ENCODE results near the gene MT1G. TPM values are rescaled to one million over a fixed set of nuclear protein-coding genes. Genes with fewer than 3 reads are reported as not detected.

Gene MT1G
- total RNA-seq, 1 donor from 2014 or later: not detected

DNA sequence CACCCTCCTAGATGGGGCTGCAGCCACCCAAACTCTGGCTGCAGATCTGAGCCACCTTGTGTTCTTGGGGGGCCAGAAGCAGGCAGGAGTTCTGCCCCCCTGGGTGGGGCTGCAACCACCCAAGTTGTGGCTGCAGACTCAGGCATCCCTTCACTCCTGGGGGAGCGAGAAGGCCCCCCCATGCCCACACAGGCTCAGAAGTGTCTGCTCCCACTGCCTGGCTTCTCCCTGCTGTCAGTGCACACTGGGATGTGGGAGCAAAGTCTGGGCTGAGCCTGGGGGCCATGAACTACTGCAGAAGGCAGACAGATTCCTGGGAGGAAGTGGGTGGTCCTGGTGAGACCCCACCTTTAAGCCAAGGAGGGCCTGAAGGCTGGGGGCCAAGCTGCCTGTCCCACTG, 27.4 kb upstream of the MT1G start:
- H3K4me1 Mint-ChIP-seq (ENCODE audit: low read depth, unreplicated experiment): no peaks in the 10 kb centered on the region
- no peaks in the 10 kb centered on the region for H3K36me3 Mint-ChIP-seq (ENCODE audit: unreplicated experiment)
- DNase-seq: no peak
- TF ChIP-seq, protein P1, sequence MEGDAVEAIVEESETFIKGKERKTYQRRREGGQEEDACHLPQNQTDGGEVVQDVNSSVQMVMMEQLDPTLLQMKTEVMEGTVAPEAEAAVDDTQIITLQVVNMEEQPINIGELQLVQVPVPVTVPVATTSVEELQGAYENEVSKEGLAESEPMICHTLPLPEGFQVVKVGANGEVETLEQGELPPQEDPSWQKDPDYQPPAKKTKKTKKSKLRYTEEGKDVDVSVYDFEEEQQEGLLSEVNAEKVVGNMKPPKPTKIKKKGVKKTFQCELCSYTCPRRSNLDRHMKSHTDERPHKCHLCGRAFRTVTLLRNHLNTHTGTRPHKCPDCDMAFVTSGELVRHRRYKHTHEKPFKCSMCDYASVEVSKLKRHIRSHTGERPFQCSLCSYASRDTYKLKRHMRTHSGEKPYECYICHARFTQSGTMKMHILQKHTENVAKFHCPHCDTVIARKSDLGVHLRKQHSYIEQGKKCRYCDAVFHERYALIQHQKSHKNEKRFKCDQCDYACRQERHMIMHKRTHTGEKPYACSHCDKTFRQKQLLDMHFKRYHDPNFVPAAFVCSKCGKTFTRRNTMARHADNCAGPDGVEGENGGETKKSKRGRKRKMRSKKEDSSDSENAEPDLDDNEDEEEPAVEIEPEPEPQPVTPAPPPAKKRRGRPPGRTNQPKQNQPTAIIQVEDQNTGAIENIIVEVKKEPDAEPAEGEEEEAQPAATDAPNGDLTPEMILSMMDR (IDR thresholded peaks at IDR 0.05; ENCODE audit: partially characterized antibody, unreplicated experiment): no peak
- no peak overlapping the region for H3K4me3 Mint-ChIP-seq (ENCODE audit: unreplicated experiment)
- H3K27ac Mint-ChIP-seq (ENCODE audit: unreplicated experiment): no peak overlapping the region
- H3K9me3 Mint-ChIP-seq (ENCODE audit: unreplicated experiment): peaks cover 4% of the 10 kb centered on the region
- peaks cover 3% of the 10 kb centered on the region for H3K27me3 Mint-ChIP-seq (ENCODE audit: unreplicated experiment)

DNA sequence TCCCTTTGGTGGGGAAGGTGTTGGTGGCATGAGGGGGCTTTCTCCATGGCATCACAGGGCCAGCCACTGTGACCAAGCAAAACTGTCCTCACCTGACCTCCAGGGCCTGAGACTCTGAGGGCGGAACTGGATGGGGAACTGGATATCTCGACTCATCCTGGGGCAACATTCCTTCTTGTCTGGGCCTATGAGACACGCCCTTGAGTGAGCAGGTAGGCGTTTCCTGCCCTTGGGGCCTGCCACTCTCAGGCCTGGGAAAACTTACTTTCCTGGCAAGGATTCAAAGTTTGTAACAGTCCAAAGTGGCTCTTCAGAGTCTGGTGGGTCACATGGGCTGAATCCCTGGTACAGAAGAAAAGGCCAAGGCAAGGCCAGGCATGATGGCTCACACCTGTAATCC, 24.0 kb upstream of the MT1G start:
- H3K9me3 Mint-ChIP-seq (ENCODE audit: unreplicated experiment): peaks cover 10% of the 10 kb centered on the region
- no peaks in the 10 kb centered on the region for H3K4me1 Mint-ChIP-seq (ENCODE audit: low read depth, unreplicated experiment)
- H3K36me3 Mint-ChIP-seq (ENCODE audit: unreplicated experiment): peaks cover 7% of the 10 kb centered on the region
- H3K4me3 Mint-ChIP-seq (ENCODE audit: unreplicated experiment): no peak overlapping the region
- no peaks in the 10 kb centered on the region for H3K27me3 Mint-ChIP-seq (ENCODE audit: unreplicated experiment)
- no peak overlapping the region for H3K27ac Mint-ChIP-seq (ENCODE audit: unreplicated experiment)
- DNase-seq: no peak
- TF ChIP-seq, protein P1 (IDR thresholded peaks at IDR 0.05; ENCODE audit: partially characterized antibody, unreplicated experiment): no peak

DNA sequence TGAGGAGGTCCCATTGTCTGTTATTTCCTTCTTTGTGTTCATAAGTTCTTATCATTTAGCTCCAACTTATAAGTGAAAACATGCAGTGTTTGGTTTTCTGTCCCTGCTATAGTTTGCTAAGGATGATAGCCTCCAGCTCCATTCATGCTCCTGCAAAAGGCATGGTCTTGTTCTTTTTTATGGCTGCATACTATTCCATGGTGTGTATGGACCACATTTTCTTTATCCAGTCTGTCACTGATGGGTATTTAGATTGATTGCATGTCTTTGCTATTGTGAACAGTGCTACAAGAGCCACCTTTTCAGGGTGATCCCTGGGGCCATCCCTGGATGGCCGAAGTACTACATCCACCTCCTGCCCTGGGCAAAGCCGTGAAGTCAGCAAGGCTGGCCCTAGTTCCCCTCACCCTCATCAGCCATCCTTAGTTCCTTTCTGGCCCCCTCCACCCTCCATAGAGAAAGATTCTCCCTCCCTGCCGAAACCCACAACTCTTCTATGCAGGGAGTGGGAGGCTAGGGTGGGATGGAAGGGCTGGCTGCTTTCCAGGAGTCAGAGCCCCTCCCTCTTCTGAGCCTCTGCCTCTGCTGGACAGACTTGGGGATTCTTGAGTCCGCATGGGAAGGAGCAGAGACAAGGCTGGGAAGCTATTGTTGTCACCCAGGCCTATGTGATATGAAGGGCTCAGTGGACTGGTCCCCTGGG, 22.7 kb upstream of the MT1G start:
- TF ChIP-seq, protein P1 (IDR thresholded peaks at IDR 0.05; ENCODE audit: partially characterized antibody, unreplicated experiment): no peak
- Mint-ChIP-seq H3K9me3 (ENCODE audit: unreplicated experiment) (peaks cover 10% of the 10 kb centered on the region), H3K4me3 (ENCODE audit: unreplicated experiment) (no peak overlapping the region), H3K36me3 (ENCODE audit: unreplicated experiment) (peaks cover 12% of the 10 kb centered on the region), H3K4me1 (ENCODE audit: low read depth, unreplicated experiment) (no peaks in the 10 kb centered on the region), H3K27me3 (ENCODE audit: unreplicated experiment) (no peaks in the 10 kb centered on the region), H3K27ac (ENCODE audit: unreplicated experiment) (no peak overlapping the region)
- no peak for DNase-seq

DNA sequence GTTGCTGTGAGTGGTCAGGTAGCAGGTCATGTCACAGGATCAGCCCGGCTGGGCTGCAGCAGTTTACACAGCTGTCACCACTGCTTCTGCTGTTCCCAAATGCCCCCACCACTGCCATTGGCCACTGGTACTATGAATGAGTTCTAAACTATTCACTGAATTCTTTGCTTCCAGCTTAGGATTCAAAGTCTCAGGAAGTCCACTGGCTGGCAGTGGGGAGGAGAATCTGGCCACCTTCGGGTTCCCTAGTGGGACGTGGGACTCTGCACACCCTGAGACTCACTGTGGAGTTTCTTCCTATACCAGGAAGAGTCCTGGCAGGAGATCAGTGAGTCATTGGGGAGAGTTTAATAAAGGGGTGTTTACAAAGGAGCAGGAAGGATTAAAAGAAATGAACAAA, 21.3 kb upstream of the MT1G start:
- H3K4me1 Mint-ChIP-seq (ENCODE audit: low read depth, unreplicated experiment): no peaks in the 10 kb centered on the region
- no peak overlapping the region for H3K27ac Mint-ChIP-seq (ENCODE audit: unreplicated experiment)
- H3K9me3 Mint-ChIP-seq (ENCODE audit: unreplicated experiment): peaks cover 8% of the 10 kb centered on the region
- DNase-seq: no peak
- H3K36me3 Mint-ChIP-seq (ENCODE audit: unreplicated experiment): peaks cover 12% of the 10 kb centered on the region
- H3K27me3 Mint-ChIP-seq (ENCODE audit: unreplicated experiment): no peaks in the 10 kb centered on the region
- TF ChIP-seq, protein P1 (IDR thresholded peaks at IDR 0.05; ENCODE audit: partially characterized antibody, unreplicated experiment): no peak
- H3K4me3 Mint-ChIP-seq (ENCODE audit: unreplicated experiment): no peak overlapping the region

DNA sequence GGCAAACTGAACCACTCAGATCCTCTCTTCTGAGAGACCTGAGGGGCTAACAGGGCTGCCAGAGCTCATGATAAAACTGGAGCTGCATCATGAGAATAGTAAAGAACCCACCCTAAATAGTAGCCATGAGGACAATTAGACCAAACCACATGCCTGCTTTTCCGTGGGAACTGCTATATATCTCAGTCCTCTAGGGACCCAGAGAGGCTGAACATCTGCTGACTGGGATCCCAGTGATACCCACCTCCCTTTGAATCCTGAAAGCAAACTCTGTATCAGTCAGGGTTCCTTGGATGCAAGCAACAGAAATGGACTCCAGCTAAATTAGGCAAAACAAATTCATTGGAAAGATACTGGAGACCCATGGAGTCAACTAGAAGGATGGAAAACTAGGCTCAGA, 20.9 kb upstream of the MT1G start:
- H3K9me3 Mint-ChIP-seq (ENCODE audit: unreplicated experiment): peaks cover 8% of the 10 kb centered on the region
- H3K27me3 Mint-ChIP-seq (ENCODE audit: unreplicated experiment): no peaks in the 10 kb centered on the region
- H3K27ac Mint-ChIP-seq (ENCODE audit: unreplicated experiment): no peak overlapping the region
- no peak for DNase-seq
- TF ChIP-seq, protein P1 (IDR thresholded peaks at IDR 0.05; ENCODE audit: partially characterized antibody, unreplicated experiment): no peak
- H3K36me3 Mint-ChIP-seq (ENCODE audit: unreplicated experiment): peaks cover 12% of the 10 kb centered on the region
- peaks cover 3% of the 10 kb centered on the region for H3K4me1 Mint-ChIP-seq (ENCODE audit: low read depth, unreplicated experiment)
- no peak overlapping the region for H3K4me3 Mint-ChIP-seq (ENCODE audit: unreplicated experiment)
